Measurements from ENCODE around the gene NOTCH2. TPM values are rescaled to one million over a fixed set of nuclear protein-coding genes. Genes with fewer than 3 reads are reported as not detected.

NOTCH2 gene
- total and polyA plus RNA-seq, 9 of the 15 experiments (the other 6 are each of a cell fraction or from before 2014, with no cell fraction given) = 0.04 to 1.2 (median 0.28) TPM; not detected in 1

DNA sequence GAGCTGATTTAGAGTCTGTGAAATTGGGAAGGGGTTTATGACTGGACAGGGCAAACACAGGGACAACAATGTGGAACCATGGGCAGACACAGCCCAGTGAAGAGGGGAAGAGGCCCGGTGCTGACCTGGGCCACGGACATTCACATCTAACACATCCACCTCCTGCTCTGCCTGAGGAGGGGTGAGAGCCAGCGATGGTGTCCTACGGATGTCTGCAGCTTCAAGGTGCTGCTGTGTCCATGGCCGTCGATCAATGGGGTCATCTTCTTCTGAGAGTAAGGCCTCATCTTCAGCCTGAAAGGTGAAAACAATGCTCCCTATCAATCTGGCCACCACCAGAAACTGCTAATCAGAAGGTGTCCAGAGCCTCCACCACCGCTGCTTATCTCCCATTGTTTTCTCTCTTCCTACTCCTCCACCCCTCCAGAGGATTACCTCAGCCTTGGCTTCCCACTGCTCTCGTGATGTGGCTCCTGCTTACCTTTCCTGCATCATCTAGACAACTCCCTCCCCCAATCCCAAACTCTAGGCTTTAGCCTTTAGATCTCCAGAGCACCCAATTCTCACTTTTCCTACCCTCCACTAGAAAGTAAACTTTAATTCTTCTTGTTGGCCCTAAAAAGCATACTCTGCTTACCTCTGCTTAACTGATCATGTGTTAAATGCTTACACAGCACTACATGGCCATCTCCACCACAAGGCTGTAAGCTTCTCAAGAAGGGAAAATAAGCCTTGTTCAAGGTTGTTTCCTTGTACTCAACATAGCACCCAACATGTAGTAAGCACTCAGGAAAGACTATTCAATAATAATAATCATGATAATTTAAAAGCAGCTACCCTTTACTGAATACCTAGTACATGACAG is 149.1 kb downstream of the NOTCH2 start:
- DNase-seq (ENCODE audit: extremely low read depth in 1 of 4, low spot score in 3 of 4) = peak in 3 of 4 experiments; percentile 16 to 35 (median 23)
- no TSS peak for BruUV-seq (replicated peaks)
- Histone ChIP-seq H3K27ac (ENCODE audit: extremely low read depth, low read depth, low read length) (no peak overlapping the region), H3K27me3 (ENCODE audit: control insufficient read depth in 2 of 2, insufficient read depth in 2 of 2, low read length in 2 of 2) (peaks cover 17 to 42% of the 10 kb centered on the region in 2 experiments), H3K79me2 (ENCODE audit: control insufficient read depth, insufficient read depth, low read length) (no peaks in the 10 kb centered on the region), H3K9me3 (replicated peaks; ENCODE audit: control insufficient read depth, insufficient read depth, low read depth, low read length) (no peaks in the 10 kb centered on the region), H3K4me1 (replicated peaks in 1 of 2; ENCODE audit: control insufficient read depth in 2 of 2, insufficient read depth in 2 of 2, low read length in 2 of 2) (peaks cover 0 to 6% of the 10 kb centered on the region in 2 experiments; a peak in 2 of 5 replicates), H3K4me3 (no peak overlapping the region), H3K9me1 (ENCODE audit: control insufficient read depth, insufficient read depth, low read length) (no peaks in the 10 kb centered on the region), H3K36me3 (ENCODE audit: control insufficient read depth, insufficient read depth, low read length) (no peaks in the 10 kb centered on the region), H2AFZ (ENCODE audit: low read depth, low read length) (no peak overlapping the region), H4K20me1 (replicated peaks; ENCODE audit: control insufficient read depth, insufficient read depth, low read length) (no peaks in the 10 kb centered on the region), H3K4me2 (ENCODE audit: insufficient read depth, low read length) (no peak overlapping the region; the same call in 1 of the 2 replicates), H3K9ac (ENCODE audit: insufficient read depth in 1 of 2, low read depth in 2 of 2, low read length in 2 of 2) (no peak overlapping the region)
- FAIRE-seq = peak; percentile 46
- 0% methylated on average over 8 of the region's 8 CpGs for WGBS (ENCODE audit: insufficient coverage, low coverage, missing lambda C conversion rate)
- in situ Hi-C loops (cut with MboI) (no loop called here), intact Hi-C loops (cut with micrococcal nuclease) (loop anchor here (10.0 kb wide), 1 partner anchor 54 kb away; no protein-coding TSS in a partner anchor)
- POLR2A ChIA-PET = no interaction called here
- CTCF ChIA-PET (ENCODE audit: low intra/inter-chr PET ratio) = no interaction called here
- ATAC-seq = peak; percentile 77
- no peak for TF ChIP-seq ZNF707 (CRISPR knock-in tag; conservative IDR thresholded peaks at IDR 0.05)
- TF ChIP-seq, protein P1, sequence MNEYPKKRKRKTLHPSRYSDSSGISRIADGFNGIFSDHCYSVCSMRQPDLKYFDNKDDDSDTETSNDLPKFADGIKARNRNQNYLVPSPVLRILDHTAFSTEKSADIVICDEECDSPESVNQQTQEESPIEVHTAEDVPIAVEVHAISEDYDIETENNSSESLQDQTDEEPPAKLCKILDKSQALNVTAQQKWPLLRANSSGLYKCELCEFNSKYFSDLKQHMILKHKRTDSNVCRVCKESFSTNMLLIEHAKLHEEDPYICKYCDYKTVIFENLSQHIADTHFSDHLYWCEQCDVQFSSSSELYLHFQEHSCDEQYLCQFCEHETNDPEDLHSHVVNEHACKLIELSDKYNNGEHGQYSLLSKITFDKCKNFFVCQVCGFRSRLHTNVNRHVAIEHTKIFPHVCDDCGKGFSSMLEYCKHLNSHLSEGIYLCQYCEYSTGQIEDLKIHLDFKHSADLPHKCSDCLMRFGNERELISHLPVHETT (CRISPR knock-in tag; conservative IDR thresholded peaks at IDR 0.05 in 1 of 2, IDR thresholded peaks at IDR 0.05 in 1 of 2) = no peak
- TF ChIP-seq NR2C2 (CRISPR knock-in tag; IDR thresholded peaks at IDR 0.05) = no peak
- no peak for TF ChIP-seq NR2C2 (tag; IDR thresholded peaks at IDR 0.05)
- peak; percentile 77 for TF ChIP-seq TAL1 (IDR thresholded peaks at IDR 0.05)
- TF ChIP-seq, protein P2, sequence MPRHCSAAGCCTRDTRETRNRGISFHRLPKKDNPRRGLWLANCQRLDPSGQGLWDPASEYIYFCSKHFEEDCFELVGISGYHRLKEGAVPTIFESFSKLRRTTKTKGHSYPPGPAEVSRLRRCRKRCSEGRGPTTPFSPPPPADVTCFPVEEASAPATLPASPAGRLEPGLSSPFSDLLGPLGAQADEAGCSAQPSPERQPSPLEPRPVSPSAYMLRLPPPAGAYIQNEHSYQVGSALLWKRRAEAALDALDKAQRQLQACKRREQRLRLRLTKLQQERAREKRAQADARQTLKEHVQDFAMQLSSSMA (CRISPR knock-in tag; IDR thresholded peaks at IDR 0.05) = no peak
- TF ChIP-seq GATAD2A (IDR thresholded peaks at IDR 0.05) = no peak
- no peak for TF ChIP-seq MEF2D (tag; conservative IDR thresholded peaks at IDR 0.05; ENCODE audit: low read depth)
- TF ChIP-seq, protein P3, sequence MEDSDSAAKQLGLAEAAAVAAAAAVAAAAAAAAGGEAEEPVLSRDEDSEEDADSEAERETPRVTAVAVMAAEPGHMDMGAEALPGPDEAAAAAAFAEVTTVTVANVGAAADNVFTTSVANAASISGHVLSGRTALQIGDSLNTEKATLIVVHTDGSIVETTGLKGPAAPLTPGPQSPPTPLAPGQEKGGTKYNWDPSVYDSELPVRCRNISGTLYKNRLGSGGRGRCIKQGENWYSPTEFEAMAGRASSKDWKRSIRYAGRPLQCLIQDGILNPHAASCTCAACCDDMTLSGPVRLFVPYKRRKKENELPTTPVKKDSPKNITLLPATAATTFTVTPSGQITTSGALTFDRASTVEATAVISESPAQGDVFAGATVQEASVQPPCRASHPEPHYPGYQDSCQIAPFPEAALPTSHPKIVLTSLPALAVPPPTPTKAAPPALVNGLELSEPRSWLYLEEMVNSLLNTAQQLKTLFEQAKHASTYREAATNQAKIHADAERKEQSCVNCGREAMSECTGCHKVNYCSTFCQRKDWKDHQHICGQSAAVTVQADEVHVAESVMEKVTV (CRISPR knock-in tag; IDR thresholded peaks at IDR 0.05) = no peak
- TF ChIP-seq, protein P4, sequence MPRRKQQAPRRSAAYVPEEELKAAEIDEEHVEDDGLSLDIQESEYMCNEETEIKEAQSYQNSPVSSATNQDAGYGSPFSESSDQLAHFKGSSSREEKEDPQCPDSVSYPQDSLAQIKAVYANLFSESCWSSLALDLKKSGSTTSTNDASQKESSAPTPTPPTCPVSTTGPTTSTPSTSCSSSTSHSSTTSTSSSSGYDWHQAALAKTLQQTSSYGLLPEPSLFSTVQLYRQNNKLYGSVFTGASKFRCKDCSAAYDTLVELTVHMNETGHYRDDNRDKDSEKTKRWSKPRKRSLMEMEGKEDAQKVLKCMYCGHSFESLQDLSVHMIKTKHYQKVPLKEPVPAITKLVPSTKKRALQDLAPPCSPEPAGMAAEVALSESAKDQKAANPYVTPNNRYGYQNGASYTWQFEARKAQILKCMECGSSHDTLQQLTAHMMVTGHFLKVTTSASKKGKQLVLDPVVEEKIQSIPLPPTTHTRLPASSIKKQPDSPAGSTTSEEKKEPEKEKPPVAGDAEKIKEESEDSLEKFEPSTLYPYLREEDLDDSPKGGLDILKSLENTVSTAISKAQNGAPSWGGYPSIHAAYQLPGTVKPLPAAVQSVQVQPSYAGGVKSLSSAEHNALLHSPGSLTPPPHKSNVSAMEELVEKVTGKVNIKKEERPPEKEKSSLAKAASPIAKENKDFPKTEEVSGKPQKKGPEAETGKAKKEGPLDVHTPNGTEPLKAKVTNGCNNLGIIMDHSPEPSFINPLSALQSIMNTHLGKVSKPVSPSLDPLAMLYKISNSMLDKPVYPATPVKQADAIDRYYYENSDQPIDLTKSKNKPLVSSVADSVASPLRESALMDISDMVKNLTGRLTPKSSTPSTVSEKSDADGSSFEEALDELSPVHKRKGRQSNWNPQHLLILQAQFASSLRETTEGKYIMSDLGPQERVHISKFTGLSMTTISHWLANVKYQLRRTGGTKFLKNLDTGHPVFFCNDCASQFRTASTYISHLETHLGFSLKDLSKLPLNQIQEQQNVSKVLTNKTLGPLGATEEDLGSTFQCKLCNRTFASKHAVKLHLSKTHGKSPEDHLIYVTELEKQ (CRISPR knock-in tag; IDR thresholded peaks at IDR 0.05) = no peak
- no peak for TF ChIP-seq CBX5 (IDR thresholded peaks at IDR 0.05; ENCODE audit: borderline replicate concordance, low read depth)
- TF ChIP-seq SNRNP70 (optimal IDR thresholded peaks at IDR 0.05; ENCODE audit: low read depth, low read length) = no peak
- TF ChIP-seq ARID1B (IDR thresholded peaks at IDR 0.05) = peak; percentile 78
- TF ChIP-seq NFYB (IDR thresholded peaks at IDR 0.05; ENCODE audit: extremely low read depth, insufficient read length) = no peak

Data from K562 (cell line).